Activated T-helper 1 cell treated with anti-CD3 and anti-CD28 coated beads, Interleukin-12 subunit alpha, Interleukin-12 subunit beta, Interleukin-2, Interleukin-4 antibody, amounts not matched to agents 30 ng/mL and 10 ng/mL and 1 ng/mL, durations not matched to agents 14 hours and 24 hours and 36 hours (primary cell): ENCODE measurements around the gene WDR35. TPM values are rescaled to one million over a fixed set of nuclear protein-coding genes. Genes with fewer than 3 reads are reported as not detected.
"Not testable (repeated sequence)": the region's sequence is repeated elsewhere in the genome, so short reads cannot be mapped to it uniquely, and the experiment has no call there.

Experiments
- DNase-seq: peaks from one replicate; pipeline ENCODE4 v3.0.0; 2021; ENCODE audit warnings: low spot score
- H3K27ac Mint-ChIP-seq: one replicate; pipeline ENCODE4 v1.8.0; 2021; ENCODE audit warnings: mild to moderate bottlenecking, mixed read lengths
- H3K27me3 Mint-ChIP-seq: one replicate; pipeline ENCODE4 v1.8.0; 2022; ENCODE audit warnings: mild to moderate bottlenecking, moderate library complexity, mixed read lengths; ENCODE audit not compliant: insufficient read depth
- H3K36me3 Mint-ChIP-seq: one replicate; pipeline ENCODE4 v1.8.0; 2021; ENCODE audit warnings: low read depth, mixed read lengths
- H3K4me1 Mint-ChIP-seq: one replicate; pipeline ENCODE4 v1.8.0; 2021; ENCODE audit warnings: low read depth, mixed read lengths
- H3K4me3 Mint-ChIP-seq: one replicate; pipeline ENCODE4 v1.8.0; 2021; ENCODE audit warnings: mild to moderate bottlenecking, moderate library complexity, mixed read lengths
- H3K9me3 Mint-ChIP-seq: one replicate; pipeline ENCODE4 v1.8.0; 2021; ENCODE audit warnings: mixed read lengths
- intact Hi-C: fragments of 100-400 bp; cut with micrococcal nuclease; formaldehyde crosslinking; loops from one replicate; pipeline ENCODE4 v1.15.1; 2024
- total RNA-seq: library from RNA; stranded (reverse); gene quantifications from 2 replicates; pipeline ENCODE4 v1.2.3, GENCODE V29; 2022

WDR35 gene
- total RNA-seq, 1 donor from 2014 or later, result 7.8 TPM

DNA sequence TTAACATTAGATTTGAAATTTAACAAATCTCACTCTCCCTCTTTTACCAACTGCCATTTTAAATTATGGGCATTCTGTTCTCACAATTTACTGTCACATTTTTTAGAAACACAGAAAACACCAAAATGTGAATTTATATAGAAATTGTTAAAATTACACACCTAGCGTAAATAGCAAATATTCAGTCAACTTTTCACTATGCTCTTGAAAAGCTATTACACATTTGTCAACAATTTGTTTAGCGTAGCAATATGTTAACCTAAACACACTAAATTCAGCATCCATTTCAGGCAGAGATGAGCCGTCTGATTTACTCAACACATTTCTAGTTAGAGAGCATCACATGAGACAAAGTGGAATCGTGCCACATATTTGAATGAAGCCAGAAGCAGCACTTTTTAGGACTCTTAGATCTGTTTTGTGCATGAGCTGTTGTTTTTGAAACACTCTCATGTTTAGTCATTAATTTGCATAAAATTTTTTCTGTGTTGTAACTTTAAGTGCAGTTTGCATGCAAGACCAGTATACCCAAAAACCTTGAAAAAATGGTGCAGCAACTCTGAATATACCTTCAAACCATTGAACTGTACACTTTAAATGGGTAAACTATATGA lies 96.3 kb downstream of the WDR35 start:
- intact Hi-C loops, result loop anchor here (1.0 kb wide), 1 partner anchor 8 kb away; the partner anchor contains the start of gene TTC32
- H3K36me3 Mint-ChIP-seq, result peaks cover 27% of the 10 kb centered on the region
- peak overlapping the region; percentile 40 for H3K27ac Mint-ChIP-seq
- H3K4me1 Mint-ChIP-seq, result peaks cover 73% of the 10 kb centered on the region
- no peak for DNase-seq
- H3K27me3 Mint-ChIP-seq, result no peaks in the 10 kb centered on the region
- H3K4me3 Mint-ChIP-seq, result peak overlapping the region; percentile 4
- no peaks in the 10 kb centered on the region for H3K9me3 Mint-ChIP-seq

DNA sequence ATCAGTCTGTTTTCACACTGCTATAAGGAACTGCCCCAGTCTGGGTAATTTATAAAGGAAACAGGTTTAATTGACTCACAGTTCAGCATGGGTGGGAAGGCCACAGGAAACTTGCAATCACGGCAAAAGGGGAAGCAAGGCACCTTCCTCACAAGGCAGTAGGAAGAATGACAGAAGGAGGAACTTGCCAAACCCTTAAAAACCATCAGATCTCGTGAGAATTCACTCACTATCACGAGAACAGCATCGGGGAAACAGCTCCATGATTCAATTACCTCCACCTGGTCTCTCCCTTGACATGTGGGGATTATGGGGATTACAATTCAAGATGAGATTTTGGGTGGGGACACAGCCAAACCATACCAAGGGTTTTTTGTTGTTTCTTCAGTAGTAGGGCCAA lies 97.9 kb downstream of the WDR35 start:
- H3K27me3 Mint-ChIP-seq, H3K9me3 Mint-ChIP-seq, DNase-seq, intact Hi-C loops, H3K4me3 Mint-ChIP-seq: not testable (repeated sequence)
- Mint-ChIP-seq H3K4me1 (peaks cover 66% of the 10 kb centered on the region), H3K36me3 (peaks cover 21% of the 10 kb centered on the region), H3K27ac (peak overlapping the region; percentile 56)

DNA sequence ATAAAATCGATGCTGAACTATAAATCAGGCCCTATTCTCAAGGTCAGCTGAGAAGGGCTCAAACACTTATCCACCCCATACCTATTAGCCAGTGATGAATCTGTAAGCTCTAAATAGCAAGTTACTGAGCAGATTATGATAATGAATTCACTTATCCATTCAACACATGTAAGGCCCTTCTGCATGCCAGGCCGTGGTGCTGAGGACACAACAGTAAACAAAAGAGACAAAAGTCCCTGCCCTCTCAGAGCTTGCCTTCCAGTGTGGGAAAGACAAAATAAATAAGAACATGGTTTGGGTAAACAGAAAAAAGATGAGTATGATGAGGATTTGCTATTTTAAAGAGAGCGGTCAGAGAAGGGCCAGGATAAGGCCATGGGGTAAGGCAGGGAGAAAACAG lies 99.8 kb downstream of the WDR35 start:
- Mint-ChIP-seq H3K27me3 (no peaks in the 10 kb centered on the region), H3K27ac (no peak overlapping the region), H3K4me1 (peaks cover 55% of the 10 kb centered on the region), H3K4me3 (no peak overlapping the region), H3K36me3 (peaks cover 16% of the 10 kb centered on the region), H3K9me3 (no peaks in the 10 kb centered on the region)
- intact Hi-C loops, result no loop called here
- DNase-seq, result no peak

DNA sequence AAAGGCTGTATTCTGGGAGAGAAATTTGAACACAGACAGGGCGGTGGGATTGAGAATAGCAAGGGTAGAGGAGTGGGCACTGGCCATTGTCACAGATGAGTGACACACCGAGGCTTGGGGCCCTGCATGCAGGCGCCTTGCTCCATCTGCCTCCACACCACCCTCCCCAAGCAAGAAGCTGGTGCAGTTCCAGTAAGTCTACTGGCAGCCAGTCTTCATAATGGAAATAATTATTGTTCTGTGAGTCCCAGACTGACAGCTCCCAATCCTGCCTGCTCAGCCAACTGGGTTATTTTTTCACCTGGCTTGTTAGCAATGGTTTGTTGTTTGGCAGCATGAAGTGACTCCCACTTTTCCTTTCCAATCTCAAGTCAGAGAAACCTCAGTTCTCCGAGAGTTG lies 101.1 kb downstream of the WDR35 start:
- H3K27ac Mint-ChIP-seq, result no peak overlapping the region
- intact Hi-C loops, result no loop called here
- peaks cover 42% of the 10 kb centered on the region for H3K4me1 Mint-ChIP-seq
- H3K4me3 Mint-ChIP-seq, result no peak overlapping the region
- no peaks in the 10 kb centered on the region for H3K9me3 Mint-ChIP-seq
- DNase-seq, result no peak
- no peaks in the 10 kb centered on the region for H3K27me3 Mint-ChIP-seq
- H3K36me3 Mint-ChIP-seq, result peaks cover 16% of the 10 kb centered on the region

DNA sequence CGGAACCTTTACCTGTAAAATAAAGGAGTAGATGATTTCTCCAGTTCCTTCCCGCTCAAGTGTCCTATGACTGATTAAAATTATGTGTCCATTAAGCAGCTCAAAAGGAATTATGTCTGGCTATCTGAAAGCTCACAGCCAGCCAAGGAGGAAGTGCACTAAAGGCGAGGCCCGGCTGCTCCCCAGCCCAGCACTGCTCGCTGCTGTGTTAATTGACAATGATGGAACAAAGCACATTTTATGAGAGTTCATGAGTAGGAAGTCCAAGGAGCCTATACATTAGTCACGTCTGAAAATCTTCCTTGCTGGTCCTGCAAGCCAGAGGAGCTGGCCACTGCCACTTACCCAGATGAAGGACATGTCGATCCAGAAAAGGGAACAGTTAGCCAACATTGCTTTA lies 102.4 kb downstream of the WDR35 start:
- Mint-ChIP-seq H3K36me3 (peaks cover 11% of the 10 kb centered on the region), H3K9me3 (no peaks in the 10 kb centered on the region), H3K4me1 (peaks cover 34% of the 10 kb centered on the region), H3K27me3 (no peaks in the 10 kb centered on the region), H3K27ac (no peak overlapping the region), H3K4me3 (no peak overlapping the region)
- intact Hi-C loops, result no loop called here
- DNase-seq, result no peak

DNA sequence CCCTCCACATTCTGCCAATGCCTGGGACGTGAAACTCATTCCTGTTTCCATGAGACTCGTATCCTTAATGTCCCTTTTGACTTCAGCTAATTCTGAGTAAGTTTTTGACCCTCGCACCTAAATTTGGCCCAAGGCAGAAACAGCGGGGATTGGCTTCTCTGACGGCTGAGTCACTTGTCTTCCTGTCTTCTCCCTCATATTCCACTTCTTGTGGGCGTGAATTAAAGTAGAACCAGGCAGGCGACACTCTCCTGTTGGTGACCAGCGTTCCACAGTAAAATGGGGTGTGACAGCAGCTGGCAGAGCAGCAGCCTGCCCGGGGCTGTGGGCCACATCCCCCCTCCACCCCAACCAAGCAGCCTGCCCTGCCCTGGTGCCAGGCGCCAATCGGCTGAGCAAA lies 103.6 kb downstream of the WDR35 start:
- no peak overlapping the region for H3K4me3 Mint-ChIP-seq
- no peak for DNase-seq
- H3K9me3 Mint-ChIP-seq, result no peaks in the 10 kb centered on the region
- H3K27me3 Mint-ChIP-seq, result no peaks in the 10 kb centered on the region
- peaks cover 26% of the 10 kb centered on the region for H3K4me1 Mint-ChIP-seq
- peaks cover 6% of the 10 kb centered on the region for H3K36me3 Mint-ChIP-seq
- intact Hi-C loops, result no loop called here
- no peak overlapping the region for H3K27ac Mint-ChIP-seq

DNA sequence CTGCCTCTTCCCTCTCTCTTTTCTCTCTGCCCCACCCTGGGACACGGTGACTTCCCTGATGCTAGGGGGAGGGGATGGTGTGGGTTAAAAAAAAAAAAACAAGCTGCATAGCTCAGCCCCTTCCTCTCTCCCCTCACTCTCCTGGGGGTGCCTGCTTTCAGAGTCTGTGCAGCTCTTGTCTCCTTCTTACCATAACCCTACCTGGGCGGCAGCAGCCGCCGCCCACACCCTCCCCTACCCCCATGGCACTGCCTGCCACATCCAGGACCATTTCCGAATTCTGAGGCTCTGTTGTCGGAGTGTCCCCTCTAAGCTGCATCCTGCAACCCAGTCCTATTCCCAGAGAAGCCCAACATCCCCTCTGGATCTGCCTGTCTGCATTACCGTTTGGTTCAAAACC lies 104.1 kb downstream of the WDR35 start:
- DNase-seq, result no peak
- no peak overlapping the region for H3K27ac Mint-ChIP-seq
- intact Hi-C loops, result no loop called here
- H3K4me3 Mint-ChIP-seq, result no peak overlapping the region
- H3K9me3 Mint-ChIP-seq, result no peaks in the 10 kb centered on the region
- H3K36me3 Mint-ChIP-seq, result peaks cover 6% of the 10 kb centered on the region
- H3K4me1 Mint-ChIP-seq, result peaks cover 25% of the 10 kb centered on the region
- no peaks in the 10 kb centered on the region for H3K27me3 Mint-ChIP-seq

DNA sequence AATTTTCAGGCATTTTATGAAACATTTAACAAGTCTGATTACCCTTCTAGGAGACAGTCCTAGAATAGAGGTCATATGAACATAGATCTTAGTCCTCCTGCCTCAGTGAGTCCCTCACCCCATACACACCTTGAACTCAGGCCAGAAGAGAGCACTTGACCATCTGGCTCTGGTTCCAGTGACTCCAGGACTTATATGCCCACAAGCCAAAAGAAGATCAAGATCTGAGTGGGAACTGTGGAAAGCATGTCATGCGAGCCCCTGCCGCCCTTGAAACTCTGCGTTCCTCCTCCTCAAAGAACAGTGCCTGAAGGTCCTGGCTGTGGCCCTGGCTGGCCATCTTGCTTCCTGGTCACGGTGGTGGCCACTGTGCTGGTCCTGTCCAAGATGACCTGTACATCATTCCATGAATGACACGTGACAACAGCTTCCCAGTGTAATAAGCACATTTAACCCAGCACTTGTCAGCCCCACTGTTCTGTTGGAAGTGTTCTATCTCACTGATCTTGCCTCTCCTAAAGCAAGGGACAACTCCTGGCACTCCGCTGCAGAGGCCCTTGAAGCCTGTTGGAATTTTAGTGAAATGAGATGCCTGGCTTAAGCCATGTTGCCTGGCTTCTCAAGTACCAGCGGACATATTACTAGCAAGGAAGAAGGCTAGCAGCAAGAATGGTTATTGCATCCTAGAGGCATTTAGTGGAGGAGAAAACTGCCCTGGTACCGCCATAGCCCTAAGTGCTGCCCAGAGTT lies 105.8 kb downstream of the WDR35 start:
- Mint-ChIP-seq H3K27me3 (no peaks in the 10 kb centered on the region), H3K4me3 (no peak overlapping the region), H3K9me3 (no peaks in the 10 kb centered on the region), H3K36me3 (peaks cover 2% of the 10 kb centered on the region), H3K4me1 (peaks cover 9% of the 10 kb centered on the region), H3K27ac (no peak overlapping the region)
- intact Hi-C loops, result no loop called here
- DNase-seq, result no peak

DNA sequence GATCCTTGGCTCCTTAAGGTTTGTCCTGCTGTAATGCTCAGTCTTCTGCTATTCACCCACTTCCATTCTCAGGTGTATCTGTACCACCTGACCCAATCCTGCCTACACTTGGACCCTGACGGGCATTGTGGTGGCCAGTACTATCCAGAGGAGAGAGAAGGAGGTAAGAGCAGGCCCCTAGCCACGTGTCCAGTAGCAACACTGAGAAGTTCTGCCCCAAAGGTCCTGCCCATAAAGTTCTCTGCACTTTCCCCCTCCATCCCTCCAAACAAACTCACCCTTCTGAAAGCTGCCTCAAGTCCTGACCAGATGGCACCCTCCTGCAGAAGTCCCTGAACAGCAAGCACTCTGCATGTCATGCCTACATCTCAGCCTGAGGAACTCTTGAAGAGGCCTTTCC lies 106.4 kb downstream of the WDR35 start:
- DNase-seq, result no peak
- Mint-ChIP-seq H3K4me1 (peaks cover 2% of the 10 kb centered on the region), H3K27me3 (no peaks in the 10 kb centered on the region), H3K36me3 (peaks cover under 1% of the 10 kb centered on the region), H3K27ac (no peak overlapping the region), H3K9me3 (no peaks in the 10 kb centered on the region), H3K4me3 (no peak overlapping the region)
- intact Hi-C loops, result no loop called here

DNA sequence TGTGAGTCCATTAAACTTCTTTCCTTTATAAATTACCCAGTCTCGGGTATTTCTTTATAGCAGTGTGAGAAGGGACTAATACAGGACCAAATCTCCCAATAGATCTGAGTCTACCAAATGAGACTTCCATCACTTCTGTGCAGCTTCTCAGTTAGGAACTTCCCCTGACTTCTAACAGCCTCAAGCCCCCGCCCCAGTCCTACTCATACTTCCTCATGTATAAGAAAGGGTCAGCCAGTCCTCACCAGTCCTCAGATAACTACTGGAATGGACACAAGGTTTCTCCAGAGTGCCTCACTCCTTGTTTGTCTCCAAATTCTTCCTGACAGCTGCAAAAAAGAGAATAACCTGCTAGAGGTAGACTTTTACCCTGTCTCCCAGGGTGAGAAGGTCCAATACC lies 107.6 kb downstream of the WDR35 start:
- no peak overlapping the region for H3K4me3 Mint-ChIP-seq
- no peaks in the 10 kb centered on the region for H3K36me3 Mint-ChIP-seq
- no peaks in the 10 kb centered on the region for H3K27me3 Mint-ChIP-seq
- no peak for DNase-seq
- H3K4me1 Mint-ChIP-seq, result no peaks in the 10 kb centered on the region
- no peaks in the 10 kb centered on the region for H3K9me3 Mint-ChIP-seq
- no peak overlapping the region for H3K27ac Mint-ChIP-seq
- intact Hi-C loops, result no loop called here

DNA sequence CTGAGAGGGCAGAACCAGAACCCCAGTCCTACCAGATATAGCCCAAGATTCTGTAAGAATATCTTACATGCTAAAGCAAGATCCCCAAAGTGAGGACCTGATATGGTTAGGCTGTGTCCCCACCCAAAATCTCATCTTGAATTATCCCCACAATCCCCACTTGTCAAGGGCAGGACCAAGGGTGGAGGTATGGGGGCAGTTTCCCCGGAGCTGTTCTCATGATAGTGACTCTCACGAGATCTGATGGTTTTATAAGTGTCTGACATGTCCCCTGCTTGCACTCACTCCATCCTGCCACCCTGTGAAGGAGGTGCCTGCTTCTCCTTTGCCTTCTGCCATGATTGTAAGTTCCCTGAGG lies 108.0 kb downstream of the WDR35 start:
- no peak overlapping the region for H3K4me3 Mint-ChIP-seq
- no peaks in the 10 kb centered on the region for H3K4me1 Mint-ChIP-seq
- intact Hi-C loops, result no loop called here
- no peaks in the 10 kb centered on the region for H3K27me3 Mint-ChIP-seq
- no peaks in the 10 kb centered on the region for H3K36me3 Mint-ChIP-seq
- no peak for DNase-seq
- H3K9me3 Mint-ChIP-seq, result no peaks in the 10 kb centered on the region
- H3K27ac Mint-ChIP-seq, result no peak overlapping the region

DNA sequence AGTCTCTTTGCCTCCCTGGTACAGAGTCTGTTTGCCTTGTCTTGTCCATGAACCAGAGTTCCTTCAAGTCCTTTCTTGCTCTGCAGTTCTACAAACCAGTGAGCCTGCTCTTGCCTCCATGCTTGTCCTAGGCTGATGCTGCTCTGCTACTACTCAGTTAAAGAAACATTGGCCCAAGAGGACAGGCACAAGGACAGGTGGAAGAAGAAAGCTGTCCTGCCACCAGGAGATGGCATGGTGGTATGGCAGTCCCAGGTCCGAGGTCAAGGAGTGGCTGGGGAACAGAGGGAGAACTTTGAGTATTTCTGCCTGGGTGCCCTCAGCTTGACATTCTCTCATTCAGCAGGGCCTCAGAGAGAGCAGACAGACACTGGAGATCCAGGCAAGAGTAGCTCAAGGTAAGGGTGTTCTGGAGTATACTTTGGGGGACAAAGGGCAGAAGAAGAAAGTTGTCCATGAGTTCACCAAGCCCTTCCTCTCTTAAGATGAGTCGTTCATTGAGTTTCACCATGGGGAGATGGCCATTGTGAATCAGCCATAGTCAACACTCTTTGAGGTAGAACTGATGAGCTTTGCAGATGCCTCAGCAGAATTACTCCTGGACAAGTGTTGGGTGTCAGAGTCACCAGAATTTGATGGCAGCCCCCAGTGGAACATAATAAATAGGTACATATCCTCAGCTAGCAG lies 108.5 kb downstream of the WDR35 start:
- no peaks in the 10 kb centered on the region for H3K9me3 Mint-ChIP-seq
- H3K4me1 Mint-ChIP-seq, result no peaks in the 10 kb centered on the region
- no peak overlapping the region for H3K4me3 Mint-ChIP-seq
- H3K27ac Mint-ChIP-seq, result no peak overlapping the region
- no peaks in the 10 kb centered on the region for H3K36me3 Mint-ChIP-seq
- intact Hi-C loops, result no loop called here
- no peak for DNase-seq
- H3K27me3 Mint-ChIP-seq, result no peaks in the 10 kb centered on the region

DNA sequence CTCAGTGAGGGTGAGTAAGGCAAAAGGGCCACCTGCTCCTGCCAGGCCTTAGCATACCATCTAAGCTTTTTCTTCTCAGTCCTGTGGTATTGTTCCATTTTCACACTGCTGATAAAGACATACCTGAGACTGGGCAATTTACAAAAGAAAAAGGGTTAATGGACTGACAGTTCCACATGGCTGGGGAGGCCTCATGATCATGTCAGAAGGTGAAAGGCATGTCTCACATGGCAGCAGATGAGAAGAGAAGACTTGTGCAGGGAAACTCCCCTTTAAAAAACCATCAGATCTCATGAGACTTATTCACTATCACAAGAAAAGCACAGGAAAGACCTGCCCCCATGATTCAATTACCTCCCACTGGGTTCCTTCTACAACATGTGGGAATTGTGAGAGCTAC lies 109.7 kb downstream of the WDR35 start:
- H3K9me3 Mint-ChIP-seq, H3K4me1 Mint-ChIP-seq, H3K27me3 Mint-ChIP-seq, H3K4me3 Mint-ChIP-seq, intact Hi-C loops, DNase-seq, H3K27ac Mint-ChIP-seq, H3K36me3 Mint-ChIP-seq: not testable (repeated sequence)
